ENCODE data around the gene METTL24. TPM values are rescaled to one million over a fixed set of nuclear protein-coding genes. Genes with fewer than 3 reads are reported as not detected.

Gene METTL24
- total and polyA plus RNA-seq, 2 of the 13 experiments (the other 11 are each of a cell fraction or from before 2014, with no cell fraction given): not detected

GRCh38 chr6:110364364-110365105 is 6.4 kb upstream of the METTL24 start (continued):
- TF ChIP-seq PHB2 (IDR thresholded peaks at IDR 0.05; ENCODE audit: partially characterized antibody) (no peak), FLYWCH1 (CRISPR knock-in tag; IDR thresholded peaks at IDR 0.05) (no peak), GATAD2A (CRISPR knock-in tag; IDR thresholded peaks at IDR 0.05) (no peak), MLLT10 (CRISPR knock-in tag; IDR thresholded peaks at IDR 0.05) (no peak), ZNF451 (CRISPR knock-in tag; IDR thresholded peaks at IDR 0.05) (no peak), KLF11 (CRISPR knock-in tag; IDR thresholded peaks at IDR 0.05) (no peak), ZNF660 (CRISPR knock-in tag; IDR thresholded peaks at IDR 0.05; ENCODE audit: borderline replicate concordance, low read depth) (no peak)

DNA sequence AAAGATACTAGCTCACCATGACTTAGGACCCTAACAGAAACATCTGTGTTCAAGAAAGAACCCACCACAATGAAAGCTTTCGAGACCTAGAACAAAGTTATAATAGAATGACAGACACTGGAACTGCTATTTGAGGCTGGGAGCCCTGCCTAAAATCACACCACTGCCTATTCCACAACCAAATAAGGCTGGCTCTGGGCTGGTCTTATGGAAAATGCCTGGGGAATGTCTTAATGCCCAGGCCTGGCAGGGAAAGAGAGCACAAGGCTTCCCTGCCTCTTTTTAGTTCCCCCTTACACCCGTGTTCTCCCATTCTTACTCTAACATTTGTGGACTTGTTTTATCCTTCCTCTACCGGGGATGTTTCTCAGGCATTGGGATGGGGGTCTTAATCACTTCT is 5.6 kb upstream of the METTL24 start:
- Histone ChIP-seq H3K4me1 (ENCODE audit: insufficient read depth, low read length) (peaks cover 28% of the 10 kb centered on the region), H3K79me2 (ENCODE audit: insufficient read depth, low read length) (no peaks in the 10 kb centered on the region), H4K20me1 (ENCODE audit: insufficient read depth, low read length) (no peaks in the 10 kb centered on the region), H3K9me3 (ENCODE audit: low read length) (no peaks in the 10 kb centered on the region), H3K9ac (ENCODE audit: insufficient read depth, low read depth, low read length) (no peak overlapping the region), H3K36me3 (replicated peaks in 1 of 2; ENCODE audit: control insufficient read depth in 1 of 2, insufficient read depth in 2 of 2, low read length in 2 of 2) (no peaks in the 10 kb centered on the region), H3K27me3 (ENCODE audit: control insufficient read depth in 1 of 2, insufficient read depth in 2 of 2, low read length in 2 of 2) (no peaks in the 10 kb centered on the region; a peak in 2 of 5 replicates), H3K4me3 (replicated peaks in 1 of 3; ENCODE audit: insufficient read depth in 1 of 3, low read depth in 2 of 3, low read length in 3 of 3) (no peak overlapping the region), H3K27ac (ENCODE audit: extremely low read length, insufficient read depth, low read length) (no peak overlapping the region), H2AFZ (ENCODE audit: low read length) (no peak overlapping the region), H3K4me2 (ENCODE audit: low read depth, low read length) (no peak overlapping the region)
- ChIA-PET CTCF (ENCODE audit: low intra/inter-chr PET ratio, low total read pairs) (no interaction called here), POLR2A (no interaction called here)
- FAIRE-seq (no peak), DNase-seq (ENCODE audit: low spot score) (no peak), ATAC-seq (no peak)
- BruUV-seq (replicated peaks): no TSS peak
- TF ChIP-seq TFDP2 (CRISPR knock-in tag; IDR thresholded peaks at IDR 0.05) (no peak), ISL2 (CRISPR knock-in tag; IDR thresholded peaks at IDR 0.05) (no peak), POLR2A (IDR thresholded peaks at IDR 0.05; ENCODE audit: insufficient read depth in 1 of 2, low read depth in 2 of 2, low read length in 2 of 2) (no peak), RFXAP (CRISPR knock-in tag; IDR thresholded peaks at IDR 0.05; ENCODE audit: borderline replicate concordance) (no peak), PAF1 (CRISPR knock-in tag; IDR thresholded peaks at IDR 0.05) (no peak), MIER3 (CRISPR knock-in tag; IDR thresholded peaks at IDR 0.05; ENCODE audit: borderline replicate concordance) (no peak), ZNF773 (CRISPR knock-in tag; IDR thresholded peaks at IDR 0.05; ENCODE audit: borderline replicate concordance) (no peak), TP53 (CRISPR knock-in tag; conservative IDR thresholded peaks at IDR 0.05) (no peak)
- TF ChIP-seq, protein P1, sequence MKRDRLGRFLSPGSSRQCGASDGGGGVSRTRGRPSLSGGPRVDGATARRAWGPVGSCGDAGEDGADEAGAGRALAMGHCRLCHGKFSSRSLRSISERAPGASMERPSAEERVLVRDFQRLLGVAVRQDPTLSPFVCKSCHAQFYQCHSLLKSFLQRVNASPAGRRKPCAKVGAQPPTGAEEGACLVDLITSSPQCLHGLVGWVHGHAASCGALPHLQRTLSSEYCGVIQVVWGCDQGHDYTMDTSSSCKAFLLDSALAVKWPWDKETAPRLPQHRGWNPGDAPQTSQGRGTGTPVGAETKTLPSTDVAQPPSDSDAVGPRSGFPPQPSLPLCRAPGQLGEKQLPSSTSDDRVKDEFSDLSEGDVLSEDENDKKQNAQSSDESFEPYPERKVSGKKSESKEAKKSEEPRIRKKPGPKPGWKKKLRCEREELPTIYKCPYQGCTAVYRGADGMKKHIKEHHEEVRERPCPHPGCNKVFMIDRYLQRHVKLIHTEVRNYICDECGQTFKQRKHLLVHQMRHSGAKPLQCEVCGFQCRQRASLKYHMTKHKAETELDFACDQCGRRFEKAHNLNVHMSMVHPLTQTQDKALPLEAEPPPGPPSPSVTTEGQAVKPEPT (CRISPR knock-in tag; IDR thresholded peaks at IDR 0.05; ENCODE audit: low read depth): no peak
- TF ChIP-seq, protein P2, sequence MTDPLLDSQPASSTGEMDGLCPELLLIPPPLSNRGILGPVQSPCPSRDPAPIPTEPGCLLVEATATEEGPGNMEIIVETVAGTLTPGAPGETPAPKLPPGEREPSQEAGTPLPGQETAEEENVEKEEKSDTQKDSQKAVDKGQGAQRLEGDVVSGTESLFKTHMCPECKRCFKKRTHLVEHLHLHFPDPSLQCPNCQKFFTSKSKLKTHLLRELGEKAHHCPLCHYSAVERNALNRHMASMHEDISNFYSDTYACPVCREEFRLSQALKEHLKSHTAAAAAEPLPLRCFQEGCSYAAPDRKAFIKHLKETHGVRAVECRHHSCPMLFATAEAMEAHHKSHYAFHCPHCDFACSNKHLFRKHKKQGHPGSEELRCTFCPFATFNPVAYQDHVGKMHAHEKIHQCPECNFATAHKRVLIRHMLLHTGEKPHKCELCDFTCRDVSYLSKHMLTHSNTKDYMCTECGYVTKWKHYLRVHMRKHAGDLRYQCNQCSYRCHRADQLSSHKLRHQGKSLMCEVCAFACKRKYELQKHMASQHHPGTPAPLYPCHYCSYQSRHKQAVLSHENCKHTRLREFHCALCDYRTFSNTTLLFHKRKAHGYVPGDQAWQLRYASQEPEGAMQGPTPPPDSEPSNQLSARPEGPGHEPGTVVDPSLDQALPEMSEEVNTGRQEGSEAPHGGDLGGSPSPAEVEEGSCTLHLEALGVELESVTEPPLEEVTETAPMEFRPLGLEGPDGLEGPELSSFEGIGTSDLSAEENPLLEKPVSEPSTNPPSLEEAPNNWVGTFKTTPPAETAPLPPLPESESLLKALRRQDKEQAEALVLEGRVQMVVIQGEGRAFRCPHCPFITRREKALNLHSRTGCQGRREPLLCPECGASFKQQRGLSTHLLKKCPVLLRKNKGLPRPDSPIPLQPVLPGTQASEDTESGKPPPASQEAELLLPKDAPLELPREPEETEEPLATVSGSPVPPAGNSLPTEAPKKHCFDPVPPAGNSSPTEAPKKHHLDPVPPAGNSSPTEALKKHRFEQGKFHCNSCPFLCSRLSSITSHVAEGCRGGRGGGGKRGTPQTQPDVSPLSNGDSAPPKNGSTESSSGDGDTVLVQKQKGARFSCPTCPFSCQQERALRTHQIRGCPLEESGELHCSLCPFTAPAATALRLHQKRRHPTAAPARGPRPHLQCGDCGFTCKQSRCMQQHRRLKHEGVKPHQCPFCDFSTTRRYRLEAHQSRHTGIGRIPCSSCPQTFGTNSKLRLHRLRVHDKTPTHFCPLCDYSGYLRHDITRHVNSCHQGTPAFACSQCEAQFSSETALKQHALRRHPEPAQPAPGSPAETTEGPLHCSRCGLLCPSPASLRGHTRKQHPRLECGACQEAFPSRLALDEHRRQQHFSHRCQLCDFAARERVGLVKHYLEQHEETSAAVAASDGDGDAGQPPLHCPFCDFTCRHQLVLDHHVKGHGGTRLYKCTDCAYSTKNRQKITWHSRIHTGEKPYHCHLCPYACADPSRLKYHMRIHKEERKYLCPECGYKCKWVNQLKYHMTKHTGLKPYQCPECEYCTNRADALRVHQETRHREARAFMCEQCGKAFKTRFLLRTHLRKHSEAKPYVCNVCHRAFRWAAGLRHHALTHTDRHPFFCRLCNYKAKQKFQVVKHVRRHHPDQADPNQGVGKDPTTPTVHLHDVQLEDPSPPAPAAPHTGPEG (CRISPR knock-in tag; IDR thresholded peaks at IDR 0.05): no peak
- intact Hi-C loops (cut with micrococcal nuclease; ENCODE audit: unreplicated experiment): no loop called here
- WGBS (ENCODE audit: low lambda C conversion rate): 70% methylated on average over 3 of the region's 3 CpGs
- in situ Hi-C loops (cut with HindIII; ENCODE audit: extremely low pct_ligation_motif_present, low pct_unique_long_range_greater_than_20kb): no loop called here

All from HepG2 (cell line).